ENCODE data around the gene EFCAB14. TPM values are rescaled to one million over a fixed set of nuclear protein-coding genes. Genes with fewer than 3 reads are reported as not detected.

Gene EFCAB14
- total RNA-seq, 2 experiments from 2014 or later, result 29.9 to 38.3 TPM

DNA sequence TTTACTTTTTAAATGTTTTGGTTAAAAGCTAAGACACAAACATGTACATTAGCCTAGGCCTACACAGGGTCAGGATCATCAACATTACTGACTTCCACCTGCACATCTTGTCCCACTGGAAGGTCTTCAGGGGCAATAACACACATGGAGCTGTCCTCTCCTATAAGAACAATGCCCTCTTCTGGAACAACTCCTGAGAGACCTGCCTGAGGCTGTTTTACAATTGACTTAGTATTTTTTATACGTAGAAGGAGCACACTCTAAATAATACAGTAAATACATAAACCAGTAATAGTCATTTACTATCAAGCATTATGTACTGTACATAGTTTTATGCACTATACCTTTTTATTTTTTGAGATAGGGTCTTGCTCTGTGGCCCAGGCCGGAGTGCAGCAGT lies 88.2 kb downstream of the EFCAB14 start:
- CTCF ChIA-PET (ENCODE audit: unreplicated experiment), result no interaction called here
- peaks cover 27% of the 10 kb centered on the region for H3K36me3 ChIP-seq (ENCODE audit: insufficient read depth, low read length)
- no peaks in the 10 kb centered on the region for H3K9me3 ChIP-seq (ENCODE audit: low read length)
- TF ChIP-seq, protein P1, sequence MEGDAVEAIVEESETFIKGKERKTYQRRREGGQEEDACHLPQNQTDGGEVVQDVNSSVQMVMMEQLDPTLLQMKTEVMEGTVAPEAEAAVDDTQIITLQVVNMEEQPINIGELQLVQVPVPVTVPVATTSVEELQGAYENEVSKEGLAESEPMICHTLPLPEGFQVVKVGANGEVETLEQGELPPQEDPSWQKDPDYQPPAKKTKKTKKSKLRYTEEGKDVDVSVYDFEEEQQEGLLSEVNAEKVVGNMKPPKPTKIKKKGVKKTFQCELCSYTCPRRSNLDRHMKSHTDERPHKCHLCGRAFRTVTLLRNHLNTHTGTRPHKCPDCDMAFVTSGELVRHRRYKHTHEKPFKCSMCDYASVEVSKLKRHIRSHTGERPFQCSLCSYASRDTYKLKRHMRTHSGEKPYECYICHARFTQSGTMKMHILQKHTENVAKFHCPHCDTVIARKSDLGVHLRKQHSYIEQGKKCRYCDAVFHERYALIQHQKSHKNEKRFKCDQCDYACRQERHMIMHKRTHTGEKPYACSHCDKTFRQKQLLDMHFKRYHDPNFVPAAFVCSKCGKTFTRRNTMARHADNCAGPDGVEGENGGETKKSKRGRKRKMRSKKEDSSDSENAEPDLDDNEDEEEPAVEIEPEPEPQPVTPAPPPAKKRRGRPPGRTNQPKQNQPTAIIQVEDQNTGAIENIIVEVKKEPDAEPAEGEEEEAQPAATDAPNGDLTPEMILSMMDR (conservative IDR thresholded peaks at IDR 0.05; ENCODE audit: low read length), result no peak
- no peak for TF ChIP-seq EZH2phosphoT487 (IDR thresholded peaks at IDR 0.05; ENCODE audit: borderline replicate concordance, low read depth, low read length)
- H3K79me2 ChIP-seq (ENCODE audit: insufficient read depth, low read depth, low read length), result no peaks in the 10 kb centered on the region
- no TSS peak for BruUV-seq (replicated peaks)
- H3K9me2 ChIP-seq (ENCODE audit: insufficient read depth, low read length), result no peaks in the 10 kb centered on the region
- intact Hi-C loops (cut with micrococcal nuclease; ENCODE audit: unreplicated experiment), result no loop called here
- no peak overlapping the region for H3K4me3 ChIP-seq (ENCODE audit: low read depth, low read length, poor library complexity, severe bottlenecking)
- H2AFZ ChIP-seq (ENCODE audit: low read length), result no peak overlapping the region
- H4K20me1 ChIP-seq (ENCODE audit: insufficient read depth, low read length), result no peaks in the 10 kb centered on the region
- POLR2A ChIA-PET, result interaction anchor here (0.6 to 1.5 kb wide), 4 partner anchors 9 to 14 kb away, joined by 3 to 5 read pairs (median 4); partner anchors contain the start of gene MOB3C
- no peak overlapping the region for H3K4me2 ChIP-seq (ENCODE audit: low read length)
- no peaks in the 10 kb centered on the region for H3K4me1 ChIP-seq (ENCODE audit: insufficient read depth, low read length, poor library complexity, severe bottlenecking)
- no peak overlapping the region for H3K27ac ChIP-seq (ENCODE audit: low read depth, low read length, poor library complexity, severe bottlenecking)
- no peak for DNase-seq (ENCODE audit: low spot score)

Other genes starting within 250 kb of the EFCAB14 start
- gene DMBX1, start 229.3 kb downstream of the EFCAB14 start, total RNA-seq (2014; rRNA removed; shearing (Covaris generic)), result not detected in 2 replicates
- gene DMBX1, start 229.3 kb downstream of the EFCAB14 start, total RNA-seq (2022), result not detected in 2 replicates
- gene KNCN, start 167.5 kb downstream of the EFCAB14 start, total RNA-seq (2014; rRNA removed; shearing (Covaris generic)), result not detected in 2 replicates
- gene KNCN, start 167.5 kb downstream of the EFCAB14 start, total RNA-seq (2022), result not detected in 2 replicates
- 11.5 and 18.8 TPM in 2 replicates for gene MKNK1, start 114.8 kb downstream of the EFCAB14 start, total RNA-seq (2014; rRNA removed; shearing (Covaris generic))
- 22.1 and 24.0 TPM in 2 replicates for gene MKNK1, start 114.8 kb downstream of the EFCAB14 start, total RNA-seq (2022)
- gene MOB3C, start 102.3 kb downstream of the EFCAB14 start, total RNA-seq (2014; rRNA removed; shearing (Covaris generic)), result 2.0 and 2.7 TPM in 2 replicates
- 3.8 and 3.9 TPM in 2 replicates for gene MOB3C, start 102.3 kb downstream of the EFCAB14 start, total RNA-seq (2022)
- gene ATPAF1, start 50.8 kb downstream of the EFCAB14 start, total RNA-seq (2014; rRNA removed; shearing (Covaris generic)), result 37.1 and 38.3 TPM in 2 replicates
- 32.3 and 33.3 TPM in 2 replicates for gene ATPAF1, start 50.8 kb downstream of the EFCAB14 start, total RNA-seq (2022)
- gene TEX38, start 47.3 kb downstream of the EFCAB14 start, total RNA-seq (2014; rRNA removed; shearing (Covaris generic)), result not detected in 2 replicates
- gene TEX38, start 47.3 kb downstream of the EFCAB14 start, total RNA-seq (2022), result not detected in 2 replicates
- not detected in 2 replicates for gene CYP4B1, start 79.9 kb upstream of the EFCAB14 start, total RNA-seq (2014; rRNA removed; shearing (Covaris generic))
- gene CYP4B1, start 79.9 kb upstream of the EFCAB14 start, total RNA-seq (2022), result not detected in 2 replicates
- gene CYP4A11, start 222.4 kb upstream of the EFCAB14 start, total RNA-seq (2014; rRNA removed; shearing (Covaris generic)), result 0.13 TPM in 1 of 2 replicates, not detected in the other
- gene CYP4A11, start 222.4 kb upstream of the EFCAB14 start, total RNA-seq (2022), result not detected in 2 replicates